Suprapubic skin (tissue), 4 donors: ENCODE measurements around the gene SPAG16. TPM values are rescaled to one million over a fixed set of nuclear protein-coding genes. Genes with fewer than 3 reads are reported as not detected.

Experiments
- DNase-seq, 2 donors: peaks; one replicate each; pipeline ENCODE4 v3.0.0-alpha.2; 2019; ENCODE audit warnings: low spot score in 2 of 2
- H3K27ac ChIP-seq: fragments of 200-600 bp; sonication (generic); one replicate; pipeline ENCODE4 v1.5.1; 2019
- H3K27me3 ChIP-seq: fragments of 200-600 bp; sonication (generic); one replicate; pipeline ENCODE4 v1.5.1; 2019
- H3K36me3 ChIP-seq: fragments of 200-600 bp; sonication (generic); one replicate; pipeline ENCODE4 v1.5.1; 2019
- H3K4me1 ChIP-seq: fragments of 200-600 bp; sonication (generic); one replicate; pipeline ENCODE4 v1.5.1; 2019
- H3K4me3 ChIP-seq: fragments of 200-600 bp; sonication (generic); one replicate; pipeline ENCODE4 v1.5.1; 2019; ENCODE audit warnings: mild to moderate bottlenecking
- H3K9me3 ChIP-seq: fragments of 200-600 bp; sonication (generic); one replicate; pipeline ENCODE4 v1.5.1; 2019
- CTCF ChIP-seq, 2 donors: fragments of 200-600 bp in 1 of 2; fragments of 450-650 bp in 1 of 2; sonication (generic) in 1 of 2; IDR thresholded peaks; one replicate each; pipeline ENCODE4 v1.5.1; 2016 to 2019; ENCODE audit warnings: antibody characterized with exemption in 2 of 2, mild to moderate bottlenecking in 1 of 2, moderate library complexity in 1 of 2
- EP300 ChIP-seq: sonication (generic); formaldehyde crosslinking; IDR thresholded peaks from one replicate; pipeline ENCODE4 v1.6.1; 2017; ENCODE audit warnings: antibody characterized with exemption
- POLR2A ChIP-seq, 2 donors: fragments of 450-650 bp; IDR thresholded peaks; one replicate each; pipeline ENCODE4 v1.6.1; 2017; ENCODE audit warnings: antibody characterized with exemption in 2 of 2, mild to moderate bottlenecking in 2 of 2, moderate library complexity in 2 of 2
- POLR2AphosphoS5 ChIP-seq, 3 donors: sonication (generic); formaldehyde crosslinking; IDR thresholded peaks; one replicate each; pipeline ENCODE4 v1.6.1; 2017; ENCODE audit warnings: antibody characterized with exemption in 3 of 3
- WGBS: methylation state at CpG from one replicate; pipeline ENCODE4 v1.1.5; 2018; 5-methylcytosine and 5-hydroxymethylcytosine counted together
- total RNA-seq, 4 donors: library from RNA; depleted of rRNA; stranded (reverse); fragments of >200 nt; gene quantifications; one replicate each; pipeline ENCODE4 v1.1.0, GENCODE V29; 2016

The SPAG16 gene
- total RNA-seq, 4 donors from 2014 or later: 17.5 to 31.4 (median 22.0) TPM

- H3K9me3 ChIP-seq: no peaks in the 10 kb centered on the region
- no peak for TF ChIP-seq EP300
- no peak for TF ChIP-seq POLR2AphosphoS5 (IDR thresholded peaks at IDR 0.05)
- no peak for TF ChIP-seq CTCF (IDR thresholded peaks at IDR 0.05)
- no peak for TF ChIP-seq POLR2A (IDR thresholded peaks at IDR 0.05)
- no peaks in the 10 kb centered on the region for H3K36me3 ChIP-seq
- no peak overlapping the region for H3K27ac ChIP-seq
- no peaks in the 10 kb centered on the region for H3K27me3 ChIP-seq
- H3K4me1 ChIP-seq: no peaks in the 10 kb centered on the region
- WGBS: 83% methylated on average over 10 of the region's 10 CpGs
- no peak for DNase-seq
- no peak overlapping the region for H3K4me3 ChIP-seq
Observed at GRCh38 chr2:213764849-213765248, 480.6 kb downstream of the SPAG16 start.

- Histone ChIP-seq H3K4me1 (no peaks in the 10 kb centered on the region), H3K27ac (no peak overlapping the region), H3K4me3 (no peak overlapping the region), H3K36me3 (no peaks in the 10 kb centered on the region), H3K27me3 (no peaks in the 10 kb centered on the region), H3K9me3 (no peaks in the 10 kb centered on the region)
- no peak for DNase-seq
- 85% methylated on average over 1 of the region's 1 CpG for WGBS
- no peak for TF ChIP-seq CTCF (IDR thresholded peaks at IDR 0.05)
- TF ChIP-seq EP300: no peak
- no peak for TF ChIP-seq POLR2A (IDR thresholded peaks at IDR 0.05)
- no peak for TF ChIP-seq POLR2AphosphoS5 (IDR thresholded peaks at IDR 0.05)
Observed at GRCh38 chr2:213766062-213766461, 481.8 kb downstream of the SPAG16 start.

GRCh38 chr2:213766465-213766901 lies 482.2 kb downstream of the SPAG16 start:
- TF ChIP-seq CTCF (IDR thresholded peaks at IDR 0.05) (no peak), POLR2A (IDR thresholded peaks at IDR 0.05) (no peak), POLR2AphosphoS5 (IDR thresholded peaks at IDR 0.05) (no peak), EP300 (no peak)
- H3K36me3 ChIP-seq: no peaks in the 10 kb centered on the region
- H3K9me3 ChIP-seq: no peaks in the 10 kb centered on the region
- no peak for DNase-seq
- 54% methylated on average over 3 of the region's 3 CpGs for WGBS
- no peaks in the 10 kb centered on the region for H3K4me1 ChIP-seq
- H3K4me3 ChIP-seq: no peak overlapping the region
- H3K27me3 ChIP-seq: no peaks in the 10 kb centered on the region
- no peak overlapping the region for H3K27ac ChIP-seq

- Histone ChIP-seq H3K27me3 (no peaks in the 10 kb centered on the region), H3K36me3 (no peaks in the 10 kb centered on the region), H3K4me1 (no peaks in the 10 kb centered on the region), H3K9me3 (no peaks in the 10 kb centered on the region), H3K4me3 (no peak overlapping the region), H3K27ac (no peak overlapping the region)
- TF ChIP-seq EP300 (no peak), POLR2AphosphoS5 (IDR thresholded peaks at IDR 0.05) (no peak), POLR2A (IDR thresholded peaks at IDR 0.05) (no peak), CTCF (IDR thresholded peaks at IDR 0.05) (no peak)
- no peak for DNase-seq
- 91% methylated on average over 2 of the region's 2 CpGs for WGBS
Observed at GRCh38 chr2:213787869-213788268, 503.6 kb downstream of the SPAG16 start.

GRCh38 chr2:213789940-213790339 lies 505.7 kb downstream of the SPAG16 start:
- Histone ChIP-seq H3K4me1 (no peaks in the 10 kb centered on the region), H3K27ac (no peak overlapping the region), H3K4me3 (no peak overlapping the region), H3K36me3 (no peaks in the 10 kb centered on the region), H3K9me3 (no peaks in the 10 kb centered on the region), H3K27me3 (no peaks in the 10 kb centered on the region)
- 31% methylated on average over 1 of the region's 1 CpG for WGBS
- TF ChIP-seq CTCF (IDR thresholded peaks at IDR 0.05): no peak
- no peak for TF ChIP-seq POLR2AphosphoS5 (IDR thresholded peaks at IDR 0.05)
- no peak for TF ChIP-seq EP300
- TF ChIP-seq POLR2A (IDR thresholded peaks at IDR 0.05): no peak
- no peak for DNase-seq
